Measurements from ENCODE around the gene ZNF790. TPM values are rescaled to one million over a fixed set of nuclear protein-coding genes. Genes with fewer than 3 reads are reported as not detected.

The ZNF790 gene
- total RNA-seq, 1 donor from 2014 or later, result 9.5 TPM

DNA sequence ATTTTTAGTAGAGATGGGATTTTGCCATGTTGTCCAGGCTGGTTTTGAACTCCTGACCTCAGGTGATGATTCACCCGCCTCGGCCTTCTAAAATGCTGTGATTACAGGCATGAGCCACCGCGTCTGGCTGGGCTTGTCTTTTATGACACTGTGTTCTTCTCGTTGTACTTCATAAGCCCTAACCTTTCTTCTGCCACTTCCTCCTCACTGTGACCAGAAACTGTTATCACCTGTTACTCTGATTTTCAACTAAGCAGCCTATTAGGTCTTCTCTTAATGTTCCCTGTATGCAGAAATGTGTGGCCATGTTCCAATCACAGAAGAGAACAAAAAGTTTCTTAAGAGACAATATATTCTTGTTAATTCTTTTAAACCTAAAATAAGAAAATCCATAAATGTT lies 16.4 kb downstream of the ZNF790 start:
- TF ChIP-seq CTCF (IDR thresholded peaks at IDR 0.05; ENCODE audit: insufficient read depth, low read length, severe bottlenecking), result no peak
- no peak overlapping the region for H3K4me3 ChIP-seq (ENCODE audit: low read depth, low read length)
- H3K27me3 ChIP-seq (ENCODE audit: control insufficient read depth, insufficient read depth, low read length), result no peaks in the 10 kb centered on the region
- DNase-seq (ENCODE audit: low read depth) (no peak), FAIRE-seq (no peak)
- peaks cover 10% of the 10 kb centered on the region for H3K36me3 ChIP-seq (ENCODE audit: control insufficient read depth, insufficient read depth, low read length)

- no peak for TF ChIP-seq CTCF (IDR thresholded peaks at IDR 0.05; ENCODE audit: insufficient read depth, low read length, severe bottlenecking)
- DNase-seq (ENCODE audit: low read depth), result no peak
- H3K36me3 ChIP-seq (ENCODE audit: control insufficient read depth, insufficient read depth, low read length), result peaks cover 6% of the 10 kb centered on the region
- H3K4me3 ChIP-seq (ENCODE audit: low read depth, low read length), result no peak overlapping the region
- H3K27me3 ChIP-seq (ENCODE audit: control insufficient read depth, insufficient read depth, low read length), result no peaks in the 10 kb centered on the region
- FAIRE-seq, result no peak
Observed at GRCh38 chr19:36819130-36819630, 19.0 kb downstream of the ZNF790 start.

DNA sequence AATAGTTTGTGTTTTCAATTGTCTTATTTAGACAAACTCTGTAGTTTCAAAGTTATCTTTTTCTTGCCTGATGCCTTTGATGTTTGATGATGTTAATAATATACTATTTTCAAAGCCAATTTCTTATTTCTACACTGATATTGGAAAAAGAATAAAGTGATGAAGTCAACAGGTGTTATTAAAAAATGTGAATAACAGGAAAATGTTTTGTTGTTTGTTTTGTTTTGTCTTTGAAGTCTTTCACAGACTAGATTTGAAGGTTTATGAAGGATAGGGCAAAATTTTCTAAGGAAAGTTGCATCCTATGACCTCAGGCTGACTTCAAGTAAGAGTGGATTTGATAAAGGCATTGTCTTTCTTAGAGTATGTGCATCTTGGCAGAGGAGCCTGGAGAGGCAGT lies 31.2 kb downstream of the ZNF790 start:
- Histone ChIP-seq H3K27me3 (ENCODE audit: control insufficient read depth, insufficient read depth, low read length) (no peaks in the 10 kb centered on the region), H3K4me3 (ENCODE audit: low read depth, low read length) (no peak overlapping the region), H3K36me3 (ENCODE audit: control insufficient read depth, insufficient read depth, low read length) (no peaks in the 10 kb centered on the region)
- FAIRE-seq, result no peak
- DNase-seq (ENCODE audit: low read depth), result no peak
- no peak for TF ChIP-seq CTCF (IDR thresholded peaks at IDR 0.05; ENCODE audit: insufficient read depth, low read length, severe bottlenecking)

- H3K27me3 ChIP-seq (ENCODE audit: control insufficient read depth, insufficient read depth, low read length), result no peaks in the 10 kb centered on the region
- FAIRE-seq (no peak), DNase-seq (ENCODE audit: low read depth) (no peak)
- no peak overlapping the region for H3K4me3 ChIP-seq (ENCODE audit: low read depth, low read length)
- TF ChIP-seq CTCF (IDR thresholded peaks at IDR 0.05; ENCODE audit: insufficient read depth, low read length, severe bottlenecking), result no peak
- H3K36me3 ChIP-seq (ENCODE audit: control insufficient read depth, insufficient read depth, low read length), result no peaks in the 10 kb centered on the region
Observed at GRCh38 chr19:36805364-36805763, 32.8 kb downstream of the ZNF790 start.

DNA sequence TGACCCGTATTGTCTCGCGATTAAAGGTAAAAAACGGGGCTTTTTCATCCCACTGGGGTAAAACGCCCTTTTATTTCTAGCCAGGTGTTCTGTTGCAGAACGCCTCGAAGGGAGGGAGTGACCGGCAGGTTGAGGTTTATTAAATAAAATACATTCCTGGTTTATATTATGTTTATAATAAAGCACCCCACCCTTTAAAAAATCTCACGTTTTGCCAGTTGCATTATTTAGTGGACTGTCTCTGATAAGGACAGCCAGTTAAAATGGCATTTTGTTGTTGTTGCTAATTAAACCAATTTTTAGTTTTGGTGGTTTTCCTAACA lies 40.4 kb downstream of the ZNF790 start:
- Histone ChIP-seq H3K36me3 (ENCODE audit: control insufficient read depth, insufficient read depth, low read length) (no peaks in the 10 kb centered on the region), H3K27me3 (ENCODE audit: control insufficient read depth, insufficient read depth, low read length) (no peaks in the 10 kb centered on the region), H3K4me3 (ENCODE audit: low read depth, low read length) (peak overlapping the region; percentile 68)
- FAIRE-seq (no peak), DNase-seq (ENCODE audit: low read depth) (no peak)
- TF ChIP-seq CTCF (IDR thresholded peaks at IDR 0.05; ENCODE audit: insufficient read depth, low read length, severe bottlenecking), result no peak

DNA sequence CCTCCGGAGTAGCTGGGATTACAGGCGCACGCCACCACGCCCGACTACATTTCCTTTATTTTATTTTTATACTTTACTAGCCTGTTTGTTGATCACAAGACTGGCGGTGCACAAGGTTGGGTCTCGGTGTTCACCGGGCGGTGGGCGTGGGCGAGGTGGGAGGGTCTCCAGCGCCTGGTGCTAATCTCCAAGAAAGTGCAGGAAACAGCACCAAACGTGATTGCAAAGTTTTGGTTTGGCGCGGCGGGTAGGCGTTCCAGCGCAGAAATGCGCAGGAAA lies 41.5 kb downstream of the ZNF790 start:
- Histone ChIP-seq H3K4me3 (ENCODE audit: low read depth, low read length) (peak overlapping the region; percentile 68), H3K27me3 (ENCODE audit: control insufficient read depth, insufficient read depth, low read length) (no peaks in the 10 kb centered on the region), H3K36me3 (ENCODE audit: control insufficient read depth, insufficient read depth, low read length) (no peaks in the 10 kb centered on the region)
- FAIRE-seq, result no peak
- DNase-seq (ENCODE audit: low read depth), result no peak
- TF ChIP-seq CTCF (IDR thresholded peaks at IDR 0.05; ENCODE audit: insufficient read depth, low read length, severe bottlenecking), result no peak

Data from bronchial epithelial cell (primary cell).